H9 (cell line): Measurements from ENCODE around the gene CHST8. TPM values are rescaled to one million over a fixed set of nuclear protein-coding genes. Genes with fewer than 3 reads are reported as not detected.

ENCODE experiments used
- DNase-seq: peaks from one replicate; pipeline ENCODE4 v3.0.0-alpha.2; 2017
- H2AFZ ChIP-seq: one replicate; pipeline ENCODE4 v1.6.1; 2013; ENCODE audit warnings: mild to moderate bottlenecking, low read length, control low read depth, moderate library complexity
- H2AK5ac ChIP-seq: 2 replicates; pipeline ENCODE4 v1.6.1; 2013; ENCODE audit warnings: low read length, control low read depth, mixed read lengths; ENCODE audit not compliant: insufficient read length
- H2BK120ac ChIP-seq: one replicate; pipeline ENCODE4 v1.6.1; 2013; ENCODE audit warnings: low read depth, mild to moderate bottlenecking, low read length, control low read depth, inconsistent platforms; ENCODE audit not compliant: poor library complexity, severe bottlenecking
- H2BK12ac ChIP-seq: 2 replicates; pipeline ENCODE4 v1.6.1; 2013; ENCODE audit warnings: low read length, control low read depth, mixed read lengths, low read depth; ENCODE audit not compliant: insufficient read length
- H2BK15ac ChIP-seq: 2 replicates; pipeline ENCODE4 v1.6.1; 2013; ENCODE audit warnings: low read depth, low read length, control low read depth
- H2BK20ac ChIP-seq: one replicate; pipeline ENCODE4 v1.6.1; 2013; ENCODE audit warnings: low read depth, mild to moderate bottlenecking, low read length, control low read depth, inconsistent platforms; ENCODE audit not compliant: poor library complexity, severe bottlenecking
- H2BK5ac ChIP-seq: 2 replicates; pipeline ENCODE4 v1.6.1; 2013; ENCODE audit warnings: low read length, control low read depth, mixed read lengths; ENCODE audit not compliant: insufficient read length
- H3K14ac ChIP-seq: 2 replicates; pipeline ENCODE4 v1.6.1; 2013; ENCODE audit warnings: low read length, control low read depth; ENCODE audit not compliant: insufficient read depth
- H3K18ac ChIP-seq: 2 replicates; pipeline ENCODE4 v1.6.1; 2013; ENCODE audit warnings: low read depth, mild to moderate bottlenecking, mixed read lengths, low read length, control low read depth; ENCODE audit not compliant: insufficient read length
- H3K23ac ChIP-seq: 2 replicates; pipeline ENCODE4 v1.6.1; 2013; ENCODE audit warnings: low read length, control low read depth, mixed read lengths, low read depth; ENCODE audit not compliant: insufficient read length
- H3K23me2 ChIP-seq: 2 replicates; pipeline ENCODE4 v1.6.1; 2013; ENCODE audit warnings: low read depth, mild to moderate bottlenecking, mixed read lengths, low read length, control low read depth; ENCODE audit not compliant: insufficient read length, poor library complexity, severe bottlenecking
- H3K27ac ChIP-seq: 2 replicates; pipeline ENCODE4 v1.5.1; 2013; ENCODE audit warnings: low read length, control low read depth, mixed read lengths, low read depth; ENCODE audit not compliant: insufficient read length
- H3K27me3 ChIP-seq: 2 replicates; pipeline ENCODE4 v1.6.1; 2013; ENCODE audit warnings: low read length, control low read depth, inconsistent platforms; ENCODE audit not compliant: insufficient read depth
- H3K4ac ChIP-seq: 2 replicates; pipeline ENCODE4 v1.6.1; 2013; ENCODE audit warnings: low read depth, mild to moderate bottlenecking, control low read depth, inconsistent platforms, low read length, moderate library complexity
- H3K4me1 ChIP-seq: 2 replicates; pipeline ENCODE4 v1.6.1; 2013; ENCODE audit warnings: low read length, control low read depth, inconsistent platforms; ENCODE audit not compliant: insufficient read depth
- H3K4me2 ChIP-seq: 2 replicates; pipeline ENCODE4 v1.6.1; 2013; ENCODE audit warnings: low read length, control low read depth, mixed read lengths; ENCODE audit not compliant: insufficient read length, insufficient read depth
- H3K56ac ChIP-seq: 2 replicates; pipeline ENCODE4 v1.6.1; 2013; ENCODE audit warnings: low read depth, mild to moderate bottlenecking, mixed read lengths, low read length, control low read depth; ENCODE audit not compliant: insufficient read length
- H3K79me1 ChIP-seq: 2 replicates; pipeline ENCODE4 v1.6.1; 2013; ENCODE audit warnings: low read depth, mild to moderate bottlenecking, moderate library complexity, low read length, control low read depth, inconsistent platforms; ENCODE audit not compliant: insufficient read depth, poor library complexity, severe bottlenecking
- H3K79me2 ChIP-seq: 2 replicates; pipeline ENCODE4 v1.6.1; 2013; ENCODE audit warnings: low read length, control low read depth, inconsistent platforms; ENCODE audit not compliant: insufficient read depth
- H3K9ac ChIP-seq: 2 replicates; pipeline ENCODE4 v1.6.1; 2013; ENCODE audit warnings: low read length, control low read depth, mixed read lengths; ENCODE audit not compliant: insufficient read length; ENCODE audit errors: extremely low read depth
- H3K9me3 ChIP-seq: one replicate; pipeline ENCODE4 v1.6.1; 2013; ENCODE audit warnings: low read depth, low read length, inconsistent platforms; ENCODE audit not compliant: control insufficient read depth
- H3T11ph ChIP-seq: one replicate; pipeline ENCODE4 v1.6.1; 2013; ENCODE audit warnings: mild to moderate bottlenecking, low read length, control low read depth, inconsistent platforms
- H4K20me1 ChIP-seq: one replicate; pipeline ENCODE4 v1.6.1; 2013; ENCODE audit not compliant: control insufficient read depth, insufficient read length, insufficient read depth
- H4K5ac ChIP-seq: 2 replicates; pipeline ENCODE4 v1.6.1; 2013; ENCODE audit warnings: low read depth, mild to moderate bottlenecking, mixed read lengths, low read length, control low read depth; ENCODE audit not compliant: insufficient read length
- H4K8ac ChIP-seq: replicated peaks from 2 replicates; pipeline ENCODE4 v1.6.1; 2013; ENCODE audit warnings: low read length, control low read depth, mixed read lengths, low read depth; ENCODE audit not compliant: insufficient read length
- H4K91ac ChIP-seq: 2 replicates; pipeline ENCODE4 v1.6.1; 2013; ENCODE audit warnings: low read depth, mild to moderate bottlenecking, moderate library complexity, mixed read lengths, low read length, control low read depth; ENCODE audit not compliant: insufficient read length
- H3K27ac Mint-ChIP-seq, 3 experiments: 2 replicates in 2 of 3; 3 replicates in 1 of 3; pipeline ENCODE4 v1.8.0; 2020 to 2021; ENCODE audit warnings: mixed read lengths in 3 of 3, mild to moderate bottlenecking in 1 of 3, moderate library complexity in 1 of 3
- H3K27me3 Mint-ChIP-seq: 2 replicates; pipeline ENCODE4 v1.8.0; 2021; ENCODE audit warnings: low read depth, mild to moderate bottlenecking, moderate library complexity, mixed read lengths
- H3K36me3 Mint-ChIP-seq, 3 experiments: 2 replicates in 2 of 3; 3 replicates in 1 of 3; pipeline ENCODE4 v1.8.0; 2020 to 2021; ENCODE audit warnings: low read depth in 3 of 3, mixed read lengths in 3 of 3; ENCODE audit not compliant: insufficient read depth in 1 of 3
- H3K4me1 Mint-ChIP-seq, 2 experiments: 2 replicates each; pipeline ENCODE4 v1.8.0; 2020; ENCODE audit warnings: mixed read lengths in 2 of 2
- H3K4me3 Mint-ChIP-seq, 2 experiments: 2 replicates in 1 of 2; 3 replicates in 1 of 2; pipeline ENCODE4 v1.8.0; 2020 to 2021; ENCODE audit warnings: mild to moderate bottlenecking in 2 of 2, mixed read lengths in 2 of 2, moderate library complexity in 1 of 2
- H3K9me3 Mint-ChIP-seq, 2 experiments: 2 replicates in 1 of 2; 3 replicates in 1 of 2; pipeline ENCODE4 v1.8.0; 2020; ENCODE audit warnings: mild to moderate bottlenecking in 2 of 2, mixed read lengths in 2 of 2, moderate library complexity in 1 of 2
- WGBS: extraction: QIAGEN DNeasy Blood & Tissue Kit; methylation state at CpG from one replicate; pipeline ENCODE4 v1.1.7; 2013; ENCODE audit warnings: missing lambda C conversion rate, low lambda C conversion rate, mixed read lengths; ENCODE audit not compliant: insufficient read length; ENCODE audit errors: extremely low coverage; 5-methylcytosine and 5-hydroxymethylcytosine counted together
- total RNA-seq: library from RNA; stranded (reverse); gene quantifications from 2 replicates; pipeline ENCODE4 v1.2.1, GENCODE V29; 2021
- TF ChIP-seq, protein P1 (sequence below): fragments of 200-600 bp; sonication (generic); conservative IDR thresholded peaks from 3 replicates; pipeline ENCODE4 v1.8.0; 2021; ENCODE audit warnings: antibody characterized with exemption, mild to moderate bottlenecking

The CHST8 gene
- total RNA-seq, 1 experiment from 2014 or later: 5.1 TPM

DNA sequence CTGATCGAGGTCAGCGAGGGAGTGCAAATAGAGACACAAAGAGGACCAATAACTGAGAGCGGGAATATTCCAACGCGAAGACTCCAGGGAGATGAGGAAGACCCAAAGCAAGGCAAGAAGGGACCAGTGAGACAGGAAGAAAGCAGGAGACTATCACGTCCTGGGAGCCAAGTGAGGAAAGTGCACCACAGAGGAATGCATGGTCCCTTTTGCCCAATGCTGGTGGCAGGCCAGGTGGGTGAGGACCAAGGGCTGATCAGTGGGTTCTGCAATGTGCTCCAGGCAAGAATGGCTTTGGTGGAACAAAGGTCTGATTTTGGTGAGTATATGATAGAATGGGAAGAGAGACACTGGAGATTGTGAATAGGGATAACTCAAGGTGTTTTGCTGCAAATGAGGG is 25.4 kb downstream of the CHST8 start:
- Histone ChIP-seq H2BK12ac (no peak overlapping the region), H3K14ac (no peak overlapping the region), H3K4me1 (peaks cover 13% of the 10 kb centered on the region; the same call in 1 of the 2 replicates), H2BK15ac (no peak overlapping the region; the same call in 1 of the 2 replicates), H4K20me1 (no peaks in the 10 kb centered on the region), H3K23me2 (no peaks in the 10 kb centered on the region), H3K56ac (no peak overlapping the region), H3T11ph (no peak overlapping the region), H3K18ac (no peak overlapping the region), H3K4me2 (no peak overlapping the region), H3K4ac (no peak overlapping the region), H3K9me3 (no peaks in the 10 kb centered on the region), H3K27ac (no peak overlapping the region), H2BK20ac (no peak overlapping the region), H4K91ac (no peak overlapping the region), H3K9ac (no peak overlapping the region), H2BK5ac (no peak overlapping the region), H3K79me2 (no peaks in the 10 kb centered on the region), H3K79me1 (peaks cover 3% of the 10 kb centered on the region), H4K8ac (no peak overlapping the region), H2AFZ (no peak overlapping the region), H2BK120ac (no peak overlapping the region), H3K27me3 (no peaks in the 10 kb centered on the region), H2AK5ac (no peak overlapping the region), H4K5ac (no peak overlapping the region), H3K23ac (no peak overlapping the region)
- Mint-ChIP-seq H3K36me3 (no peaks in the 10 kb centered on the region; a peak in 1 of 7 replicates), H3K4me1 (peaks cover 17 to 18% of the 10 kb centered on the region in 2 experiments), H3K9me3 (no peaks in the 10 kb centered on the region), H3K27me3 (peaks cover 2% of the 10 kb centered on the region; the same call in 1 of the 2 replicates), H3K27ac (0 out of 7 replicates have a peak overlapping the region, but pooled peaks of 1 of the 3 experiments have one; percentile 1), H3K4me3 (no peak overlapping the region)
- TF ChIP-seq, protein P1, sequence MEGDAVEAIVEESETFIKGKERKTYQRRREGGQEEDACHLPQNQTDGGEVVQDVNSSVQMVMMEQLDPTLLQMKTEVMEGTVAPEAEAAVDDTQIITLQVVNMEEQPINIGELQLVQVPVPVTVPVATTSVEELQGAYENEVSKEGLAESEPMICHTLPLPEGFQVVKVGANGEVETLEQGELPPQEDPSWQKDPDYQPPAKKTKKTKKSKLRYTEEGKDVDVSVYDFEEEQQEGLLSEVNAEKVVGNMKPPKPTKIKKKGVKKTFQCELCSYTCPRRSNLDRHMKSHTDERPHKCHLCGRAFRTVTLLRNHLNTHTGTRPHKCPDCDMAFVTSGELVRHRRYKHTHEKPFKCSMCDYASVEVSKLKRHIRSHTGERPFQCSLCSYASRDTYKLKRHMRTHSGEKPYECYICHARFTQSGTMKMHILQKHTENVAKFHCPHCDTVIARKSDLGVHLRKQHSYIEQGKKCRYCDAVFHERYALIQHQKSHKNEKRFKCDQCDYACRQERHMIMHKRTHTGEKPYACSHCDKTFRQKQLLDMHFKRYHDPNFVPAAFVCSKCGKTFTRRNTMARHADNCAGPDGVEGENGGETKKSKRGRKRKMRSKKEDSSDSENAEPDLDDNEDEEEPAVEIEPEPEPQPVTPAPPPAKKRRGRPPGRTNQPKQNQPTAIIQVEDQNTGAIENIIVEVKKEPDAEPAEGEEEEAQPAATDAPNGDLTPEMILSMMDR: no peak
- no CpG with 5 or more reads among the region's 6 CpGs for WGBS
- no peak for DNase-seq
